Activated T-cell treated with anti-CD3 and anti-CD28 coated beads for 48 hours (primary cell): ENCODE measurements around the gene PCSK6.
"Not testable (repeated sequence)": the region's sequence is repeated elsewhere in the genome, so short reads cannot be mapped to it uniquely, and the experiment has no call there.

Experiments
- DNase-seq: peaks from one replicate; pipeline ENCODE4 v3.0.0-alpha.2; 2020; ENCODE audit warnings: low read depth

The PCSK6 gene

DNA sequence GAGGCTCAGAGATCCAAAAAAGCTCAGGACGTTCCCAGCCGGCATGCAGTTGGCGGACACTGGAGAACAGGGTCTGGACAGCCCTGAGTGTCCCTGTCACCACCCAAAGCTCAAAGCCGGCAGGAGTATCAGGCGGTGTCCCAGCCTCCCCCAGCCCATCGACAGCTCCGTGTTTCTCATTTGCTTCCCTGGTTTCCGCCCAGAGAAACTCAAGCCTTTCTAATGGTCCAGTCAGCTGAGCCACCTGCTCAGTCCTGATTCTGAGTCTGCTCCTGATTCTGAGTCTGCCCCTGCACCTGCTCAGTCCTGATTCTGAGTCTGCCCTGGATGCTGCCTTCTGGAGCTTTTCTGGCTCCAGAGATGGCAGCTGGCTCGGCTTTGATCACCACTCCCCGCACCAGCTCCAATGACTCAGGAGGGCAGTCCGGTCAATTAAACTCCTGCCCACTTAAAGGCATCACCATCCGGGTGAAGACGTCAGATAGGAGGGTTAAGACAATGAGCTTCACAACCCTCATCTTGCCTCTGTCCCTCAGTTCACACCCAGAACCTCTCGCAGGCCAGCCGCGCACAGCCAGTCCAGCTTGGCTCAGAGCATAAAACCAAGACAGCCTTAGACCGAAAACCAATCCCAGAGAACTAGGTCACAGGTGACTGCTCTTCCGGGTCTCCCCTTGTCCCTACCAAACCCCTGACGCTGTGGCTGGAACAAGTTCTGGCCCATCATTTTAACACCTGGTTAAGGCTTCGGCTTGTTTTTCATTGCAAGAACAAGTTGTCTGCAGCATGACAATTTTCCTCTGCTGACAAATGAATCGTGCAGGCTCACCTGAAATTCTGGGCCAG, 6.8 kb downstream of the PCSK6 start:
- DNase-seq = no peak

GRCh38 chr15:101481917-101482525, 7.5 kb downstream of the PCSK6 start:
- no peak for DNase-seq

DNA sequence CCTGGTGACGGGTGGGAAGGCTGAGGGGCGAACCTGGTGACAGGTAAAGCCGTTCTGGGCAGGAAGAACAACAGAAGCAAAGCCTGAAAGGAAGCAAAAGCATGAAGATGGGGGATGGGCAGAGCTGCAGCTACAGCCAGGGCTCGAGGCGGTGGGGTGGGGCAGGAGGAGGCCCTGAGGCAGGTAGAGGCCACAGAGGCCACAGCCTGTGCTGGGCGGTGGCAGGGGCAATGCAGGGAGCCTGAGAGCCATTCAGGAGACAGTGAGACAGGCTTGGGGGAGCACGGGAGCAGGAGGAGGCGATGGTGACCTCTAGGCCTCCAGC, 8.2 kb downstream of the PCSK6 start:
- DNase-seq = no peak

DNA sequence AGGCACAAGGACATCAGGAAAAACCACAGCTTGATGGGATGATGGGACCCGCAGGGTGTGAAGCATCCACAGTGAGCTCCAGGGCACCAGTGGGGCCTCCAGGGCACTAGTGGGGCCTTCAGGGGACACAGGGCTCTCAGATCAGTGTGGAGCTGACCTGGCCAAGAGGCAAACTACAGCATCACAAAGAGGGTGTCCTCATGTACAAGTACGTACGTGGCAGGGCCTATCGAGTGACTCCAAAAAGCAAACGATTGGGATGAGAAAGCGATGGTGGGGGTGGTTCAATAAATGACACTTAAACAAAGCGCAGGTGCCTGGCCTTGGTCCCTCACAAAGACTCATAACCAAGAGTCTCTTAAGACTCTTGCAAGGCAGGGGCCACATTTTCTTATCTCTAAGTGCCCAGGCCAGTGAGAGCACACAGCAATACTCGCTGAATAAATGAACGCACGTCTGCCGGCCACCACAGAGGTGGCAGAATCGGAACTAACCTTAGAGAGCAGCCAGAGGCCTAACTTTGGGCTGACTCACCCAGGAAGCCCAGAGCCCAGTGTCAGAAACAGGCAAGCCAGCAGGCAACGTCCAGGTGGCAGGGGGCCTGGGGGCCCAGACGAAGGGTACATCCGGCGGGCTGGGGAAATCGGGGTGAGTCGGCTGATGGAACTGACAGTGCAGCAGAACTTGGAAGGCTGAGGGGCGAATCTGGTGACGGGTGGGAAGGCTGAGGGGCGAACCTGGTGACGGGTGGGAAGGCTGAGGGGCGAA, 8.7 kb downstream of the PCSK6 start:
- DNase-seq = no peak

DNA sequence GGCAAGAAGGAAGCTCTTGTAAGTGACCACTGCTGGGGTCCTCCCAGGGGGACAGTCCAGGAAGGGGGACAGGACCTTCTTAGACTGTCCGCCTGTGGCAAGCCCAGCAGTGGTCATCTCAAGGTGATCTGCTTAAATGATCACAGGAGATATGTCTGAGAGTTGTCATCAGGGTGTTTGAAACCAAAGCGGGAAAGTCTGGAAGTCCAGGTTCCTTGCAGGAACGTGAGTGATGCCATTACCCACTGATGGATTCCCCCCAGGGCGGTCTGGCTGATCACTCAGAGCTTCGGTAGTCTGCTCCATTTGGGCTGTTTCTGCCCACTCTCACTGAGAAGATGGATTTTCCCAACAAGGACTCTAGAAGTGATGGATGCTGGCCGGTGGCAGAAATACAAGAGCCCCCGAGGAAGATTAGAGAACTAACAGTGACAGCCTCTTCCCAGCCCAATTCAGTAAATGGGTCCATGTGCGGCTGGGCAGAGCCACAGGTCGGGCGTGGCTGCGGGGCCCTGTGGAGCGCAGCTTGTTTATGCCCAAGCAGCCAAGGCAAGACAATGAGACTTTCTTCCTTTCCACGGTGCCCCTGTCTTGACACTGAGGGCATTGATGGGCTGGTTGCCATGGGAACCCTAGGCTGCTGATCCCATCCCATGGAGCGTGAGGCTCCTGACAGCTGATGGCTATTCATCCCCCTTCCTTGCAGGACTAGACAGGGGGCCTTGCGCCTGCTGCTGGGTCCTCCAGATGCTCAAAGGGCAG, 9.5 kb downstream of the PCSK6 start:
- DNase-seq = no peak

DNA sequence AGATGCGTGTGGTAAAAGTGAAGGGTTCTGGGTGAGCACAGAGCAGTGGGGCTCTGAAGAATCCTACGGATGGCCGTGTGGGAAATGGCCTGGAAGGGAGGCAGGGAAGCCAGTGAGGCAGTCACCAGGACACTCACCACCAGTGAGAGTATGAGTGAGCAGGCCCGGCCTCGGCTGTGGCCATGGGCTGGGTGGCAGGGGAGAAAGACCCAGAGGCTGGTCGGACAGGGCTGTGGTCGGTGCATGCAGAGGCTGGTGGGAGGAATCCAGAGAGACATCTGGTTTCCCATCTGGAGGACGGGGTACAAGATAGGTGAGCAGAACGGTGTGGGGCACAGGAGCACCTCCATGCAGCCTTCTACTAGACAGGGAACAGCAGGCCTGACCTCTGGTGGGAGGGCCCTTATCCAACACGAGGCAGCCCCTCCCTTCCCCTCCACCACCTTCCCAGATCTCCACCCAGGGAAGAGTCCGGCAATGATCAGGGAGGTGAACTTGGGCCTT, 10.1 kb downstream of the PCSK6 start:
- no peak for DNase-seq

DNA sequence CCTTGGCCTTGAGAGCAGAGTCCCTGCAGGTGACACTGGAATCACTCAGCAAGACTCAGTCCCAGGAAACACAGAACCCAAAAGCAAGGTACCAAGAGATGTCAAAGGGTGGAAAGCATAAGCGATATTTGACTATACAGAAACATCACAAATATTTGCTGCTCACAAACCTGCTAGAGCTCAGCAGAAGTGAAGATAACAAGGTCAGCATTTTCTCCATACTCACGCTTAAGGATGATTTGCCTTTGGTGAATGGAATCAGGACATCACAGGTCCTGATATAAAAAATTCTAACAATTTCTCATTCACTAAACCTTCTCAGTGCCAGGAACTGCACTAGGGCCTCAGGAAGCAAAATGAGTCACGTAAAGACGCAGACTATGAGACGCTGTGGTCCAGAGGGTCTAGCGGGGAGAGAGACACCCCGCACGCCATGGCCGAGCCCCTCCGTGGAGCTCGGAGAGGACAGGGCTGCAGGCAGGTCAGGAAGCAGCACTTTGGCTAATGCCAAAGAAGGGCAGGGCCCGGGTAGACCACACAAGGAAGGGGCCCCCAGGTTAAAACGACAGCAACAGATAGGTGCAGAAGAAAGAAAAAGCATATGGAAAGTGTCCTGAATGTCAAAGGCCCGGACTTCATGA, 10.7 kb downstream of the PCSK6 start:
- no peak for DNase-seq

GRCh38 chr15:101477851-101478362, 11.6 kb downstream of the PCSK6 start:
- no peak for DNase-seq

- no peak for DNase-seq
Measured at GRCh38 chr15:101476756-101477155, 12.8 kb downstream of the PCSK6 start.

DNA sequence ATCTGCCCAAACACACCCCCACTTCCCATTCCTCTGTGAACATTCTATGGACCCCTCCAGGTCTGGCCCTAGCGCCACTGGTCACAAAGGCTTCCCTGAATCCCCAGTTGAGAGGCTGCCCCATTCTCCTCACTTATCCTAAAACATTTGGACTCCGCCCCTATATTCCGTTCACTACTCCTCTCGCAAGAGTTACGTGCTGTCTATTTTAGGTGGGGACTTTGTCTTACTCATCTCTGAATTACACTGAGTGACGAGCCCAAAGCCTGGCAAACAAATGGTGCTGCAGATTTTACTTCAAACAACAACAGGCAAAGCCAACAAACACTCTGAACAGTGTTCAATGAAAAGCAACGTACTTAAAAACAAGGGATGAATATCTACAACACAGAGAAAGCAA, 14.5 kb downstream of the PCSK6 start:
- DNase-seq = no peak

- no peak for DNase-seq
Measured at GRCh38 chr15:101474233-101474632, 15.3 kb downstream of the PCSK6 start.

DNA sequence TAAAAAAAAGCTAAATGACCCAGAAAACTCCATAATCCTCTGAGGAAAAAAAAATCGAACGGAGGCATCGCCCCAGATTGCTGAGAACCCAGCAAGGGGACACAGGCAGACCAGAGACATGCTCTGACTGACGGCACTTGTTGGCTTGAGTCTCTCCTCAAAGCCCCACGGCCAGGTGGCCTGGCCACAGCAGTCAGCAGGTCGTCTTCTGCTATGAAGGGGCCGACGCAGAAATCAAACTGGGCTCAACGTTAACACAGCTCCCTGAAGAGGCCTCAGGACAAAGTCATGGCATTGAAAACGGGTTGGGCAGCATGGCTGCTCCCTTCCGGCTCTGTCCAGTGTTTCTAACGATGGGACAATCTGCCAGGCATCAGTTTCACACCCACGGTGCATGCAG, 17.5 kb downstream of the PCSK6 start:
- no peak for DNase-seq

- DNase-seq = no peak
Measured at GRCh38 chr15:101470548-101471239, 18.8 kb downstream of the PCSK6 start.

- no peak for DNase-seq
Measured at GRCh38 chr15:101469520-101470288, 19.8 kb downstream of the PCSK6 start.

GRCh38 chr15:101466188-101466587, 23.3 kb downstream of the PCSK6 start:
- DNase-seq = no peak

- DNase-seq = no peak
Measured at GRCh38 chr15:101464999-101465669, 24.4 kb downstream of the PCSK6 start.

- DNase-seq = no peak
Measured at GRCh38 chr15:101464256-101464998, 25.1 kb downstream of the PCSK6 start.

DNA sequence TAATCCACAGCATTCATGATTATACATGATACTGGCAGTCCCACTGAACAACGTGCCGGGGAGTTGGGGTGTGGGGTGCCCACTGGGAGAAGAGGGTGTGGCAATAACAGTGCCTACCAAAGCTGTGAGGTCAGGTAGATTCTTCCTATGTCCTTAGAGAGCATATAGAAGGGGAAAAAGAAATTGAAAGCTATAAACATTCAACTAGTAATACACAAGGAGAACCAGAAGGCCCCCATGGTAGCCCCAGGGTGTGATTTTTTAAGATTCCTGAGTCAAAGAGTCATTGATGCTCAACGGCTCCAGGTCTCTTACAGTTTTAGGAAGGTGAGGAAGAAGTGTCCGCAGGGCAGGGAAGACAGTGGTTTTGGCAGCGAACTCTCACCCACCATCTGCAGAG, 25.8 kb downstream of the PCSK6 start:
- not testable (repeated sequence) for DNase-seq

DNA sequence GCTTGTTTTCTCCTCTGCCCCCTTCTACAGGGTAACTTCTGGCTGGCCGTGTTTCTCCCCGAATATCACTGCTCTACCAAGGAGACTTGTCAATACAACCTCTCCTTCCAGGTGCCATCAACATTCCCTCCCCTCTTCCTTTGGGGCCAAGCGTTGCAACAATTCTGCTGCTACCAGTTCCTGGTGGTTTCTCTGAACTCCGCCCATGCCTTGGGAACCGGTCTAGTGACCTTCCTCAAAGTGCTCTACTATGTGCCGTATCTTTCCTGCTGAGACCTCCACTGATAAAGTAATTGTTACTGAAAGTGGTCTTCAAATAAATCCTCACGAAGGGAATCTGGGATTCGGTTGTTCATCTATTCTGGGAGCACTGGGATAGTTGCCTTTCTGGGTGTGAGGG, 26.2 kb downstream of the PCSK6 start:
- DNase-seq = no peak
